Kidney (tissue), 14 donors: ENCODE data around the gene EIF1AD. TPM values are rescaled to one million over a fixed set of nuclear protein-coding genes. Genes with fewer than 3 reads are reported as not detected.

Source experiments
- DNase-seq, 5 donors: peaks; one replicate each; pipeline ENCODE4 v3.0.0-alpha.2; 2013 to 2020
- FAIRE-seq: peaks from 2 replicates; lab custom pipeline; 2012; peaks lifted over from hg19 to GRCh38; lab: Jason Lieb, UNC
- H3K27ac ChIP-seq, 2 donors: one replicate each; pipeline ENCODE4 v1.7.0; 2013; ENCODE audit warnings: low read depth in 2 of 2, low read length in 2 of 2, inconsistent platforms in 1 of 2
- H3K27me3 ChIP-seq: one replicate; pipeline ENCODE4 v1.7.1; 2013; ENCODE audit warnings: low read length, inconsistent platforms; ENCODE audit not compliant: control insufficient read depth, insufficient read depth
- H3K36me3 ChIP-seq, 3 donors: one replicate each; pipeline versions ENCODE4 v1.7.0 to v1.7.1; 2013; ENCODE audit warnings: low read length in 3 of 3, control low read depth in 1 of 3, inconsistent platforms in 1 of 3; ENCODE audit not compliant: insufficient read depth in 3 of 3, control insufficient read depth in 2 of 3
- H3K4me1 ChIP-seq, 3 donors: one replicate each; pipeline versions ENCODE4 v1.7.0 to v1.7.1; 2013; ENCODE audit warnings: low read length in 3 of 3, inconsistent platforms in 1 of 3, low read depth in 1 of 3; ENCODE audit not compliant: control insufficient read depth in 2 of 3, insufficient read depth in 2 of 3
- H3K4me3 ChIP-seq, 3 donors: one replicate each; pipeline versions ENCODE4 v1.7.0 to v1.8.1; 2013; ENCODE audit warnings: low read length in 3 of 3, control low read depth in 1 of 3, inconsistent platforms in 1 of 3
- H3K9ac ChIP-seq, 3 donors: one replicate each; pipeline versions ENCODE4 v1.7.0 to v1.7.1; 2013; ENCODE audit warnings: low read length in 3 of 3, control low read depth in 1 of 3, inconsistent platforms in 1 of 3
- H3K9me3 ChIP-seq, 3 donors: one replicate each; pipeline versions ENCODE4 v1.7.0 to v1.7.1; 2013; ENCODE audit warnings: low read length in 3 of 3, control low read depth in 1 of 3, inconsistent platforms in 1 of 3; ENCODE audit not compliant: control insufficient read depth in 2 of 3, insufficient read depth in 1 of 3
- intact Hi-C: fragments of 100-400 bp; cut with DNase I; formaldehyde crosslinking; loops from one replicate; pipeline ENCODE4 v1.11.1; 2022
- polyA plus RNA-seq: library from polyadenylated mRNA; stranded (reverse); fragments of 350-450 nt; fragmentation: Illumina TruSeq; extraction: RNeasy Lipid Tissue Mini Kit (QIAGEN cat#74804); gene quantifications from one replicate; pipeline ENCODE4 v1.2.3, GENCODE V29; 2014; ENCODE audit warnings: low read depth, low replicate concordance; ENCODE audit not compliant: insufficient read depth
- total RNA-seq: library from RNA; stranded (reverse); fragmentation: NEBNext Ultra II Directional; extraction: Animal tissue kit (Norgen Biotek cat#: 25700); gene quantifications from one replicate; pipeline ENCODE4 v1.2.1, GENCODE V29; 2021
- TF ChIP-seq, protein P1 (sequence below): IDR thresholded peaks from 3 replicates; pipeline ENCODE4 v1.5.1; 2012; ENCODE audit warnings: mild to moderate bottlenecking, moderate library complexity, borderline replicate concordance; ENCODE audit not compliant: insufficient read depth; ENCODE audit errors: extremely low read depth
- donor health status: control.
- donor health status: control.
- donor health status: control.
- donor health status: control.
- donor health status: control.
- donor health status: DM: yes; HTN: yes; CAD: no.
- donor health status: Normal renal cell carcinoma (clear cell type).

The EIF1AD gene
- total and polyA plus RNA-seq, 2 donors from 2014 or later = 17.7 to 37.5 TPM

DNA sequence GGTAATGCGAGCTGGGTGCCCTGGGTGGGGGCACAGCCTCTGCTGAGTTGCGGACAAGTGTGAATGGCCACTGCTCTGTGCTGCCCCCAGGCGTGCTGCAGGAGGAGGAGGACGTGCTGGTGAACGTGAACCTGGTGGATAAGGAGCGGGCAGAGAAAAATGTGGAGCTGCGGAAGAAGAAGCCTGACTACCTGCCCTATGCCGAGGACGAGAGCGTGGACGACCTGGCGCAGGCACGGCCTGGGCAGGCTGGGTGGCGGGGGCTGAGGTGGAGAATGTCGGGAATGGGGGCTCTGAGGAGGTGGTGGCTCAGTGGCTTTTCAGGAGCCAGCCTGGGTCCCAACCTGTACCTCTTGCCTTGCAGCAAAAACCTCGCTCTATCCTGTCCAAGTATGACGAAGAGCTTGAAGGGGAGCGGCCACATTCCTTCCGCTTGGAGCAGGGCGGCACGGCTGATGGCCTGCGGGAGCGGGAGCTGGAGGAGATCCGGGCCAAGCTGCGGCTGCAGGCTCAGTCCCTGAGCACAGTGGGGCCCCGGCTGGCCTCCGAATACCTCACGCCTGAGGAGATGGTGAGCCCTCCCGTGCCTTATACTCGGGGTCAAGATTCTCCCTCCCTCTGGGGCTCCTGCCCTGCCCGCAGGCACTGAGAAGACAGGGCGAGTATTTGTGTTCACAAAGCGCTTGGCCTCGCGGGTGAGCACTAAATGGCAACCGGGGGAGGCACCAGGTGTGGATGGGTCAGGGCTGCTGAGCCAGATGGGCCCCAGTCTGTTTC lies 35.8 kb downstream of the EIF1AD start:
- intact Hi-C loops = no loop called here

DNA sequence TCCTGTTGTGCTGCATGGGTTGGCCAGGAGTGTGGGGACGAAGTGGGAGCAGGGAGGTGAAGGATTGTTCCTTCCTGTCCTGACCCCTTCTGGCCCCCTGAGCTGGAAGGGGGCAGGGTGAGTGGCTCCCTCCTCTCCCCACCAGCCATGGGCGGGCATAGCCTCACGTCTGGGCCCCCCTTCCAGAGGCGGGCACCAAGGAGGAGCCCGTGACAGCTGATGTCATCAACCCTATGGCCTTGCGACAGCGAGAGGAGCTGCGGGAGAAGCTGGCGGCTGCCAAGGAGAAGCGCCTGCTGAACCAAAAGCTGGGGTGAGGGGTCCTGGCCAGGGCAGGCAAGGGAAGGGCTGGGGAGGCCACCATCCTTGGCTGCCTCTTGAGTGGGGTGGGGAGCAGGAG lies 37.1 kb downstream of the EIF1AD start:
- Histone ChIP-seq H3K9ac (no peak overlapping the region), H3K9me3 (no peaks in the 10 kb centered on the region), H3K4me3 (no peak overlapping the region), H3K4me1 (peaks cover 3 to 15% (median 10%) of the 10 kb centered on the region in 3 donors), H3K27me3 (no peaks in the 10 kb centered on the region), H3K27ac (no peak overlapping the region), H3K36me3 (peaks cover 0 to 31% (median 25%) of the 10 kb centered on the region in 3 donors)
- TF ChIP-seq, protein P1, sequence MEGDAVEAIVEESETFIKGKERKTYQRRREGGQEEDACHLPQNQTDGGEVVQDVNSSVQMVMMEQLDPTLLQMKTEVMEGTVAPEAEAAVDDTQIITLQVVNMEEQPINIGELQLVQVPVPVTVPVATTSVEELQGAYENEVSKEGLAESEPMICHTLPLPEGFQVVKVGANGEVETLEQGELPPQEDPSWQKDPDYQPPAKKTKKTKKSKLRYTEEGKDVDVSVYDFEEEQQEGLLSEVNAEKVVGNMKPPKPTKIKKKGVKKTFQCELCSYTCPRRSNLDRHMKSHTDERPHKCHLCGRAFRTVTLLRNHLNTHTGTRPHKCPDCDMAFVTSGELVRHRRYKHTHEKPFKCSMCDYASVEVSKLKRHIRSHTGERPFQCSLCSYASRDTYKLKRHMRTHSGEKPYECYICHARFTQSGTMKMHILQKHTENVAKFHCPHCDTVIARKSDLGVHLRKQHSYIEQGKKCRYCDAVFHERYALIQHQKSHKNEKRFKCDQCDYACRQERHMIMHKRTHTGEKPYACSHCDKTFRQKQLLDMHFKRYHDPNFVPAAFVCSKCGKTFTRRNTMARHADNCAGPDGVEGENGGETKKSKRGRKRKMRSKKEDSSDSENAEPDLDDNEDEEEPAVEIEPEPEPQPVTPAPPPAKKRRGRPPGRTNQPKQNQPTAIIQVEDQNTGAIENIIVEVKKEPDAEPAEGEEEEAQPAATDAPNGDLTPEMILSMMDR = no peak
- DNase-seq = no peak
- intact Hi-C loops = no loop called here
- FAIRE-seq = no peak

More for the DNA sequence above, 35.8 kb downstream of the EIF1AD start:
- H3K27ac ChIP-seq = no peak overlapping the region
- no peak overlapping the region for H3K9ac ChIP-seq
- no peaks in the 10 kb centered on the region for H3K9me3 ChIP-seq
- DNase-seq (peak in 1 of 5 donors; percentile 45), FAIRE-seq (no peak)
- H3K4me3 ChIP-seq = no peak overlapping the region
- H3K27me3 ChIP-seq = no peaks in the 10 kb centered on the region
- H3K36me3 ChIP-seq = peaks cover 0 to 34% (median 30%) of the 10 kb centered on the region in 3 donors
- TF ChIP-seq, protein P1 = no peak
- H3K4me1 ChIP-seq = peaks cover 3 to 15% (median 10%) of the 10 kb centered on the region in 3 donors

DNA sequence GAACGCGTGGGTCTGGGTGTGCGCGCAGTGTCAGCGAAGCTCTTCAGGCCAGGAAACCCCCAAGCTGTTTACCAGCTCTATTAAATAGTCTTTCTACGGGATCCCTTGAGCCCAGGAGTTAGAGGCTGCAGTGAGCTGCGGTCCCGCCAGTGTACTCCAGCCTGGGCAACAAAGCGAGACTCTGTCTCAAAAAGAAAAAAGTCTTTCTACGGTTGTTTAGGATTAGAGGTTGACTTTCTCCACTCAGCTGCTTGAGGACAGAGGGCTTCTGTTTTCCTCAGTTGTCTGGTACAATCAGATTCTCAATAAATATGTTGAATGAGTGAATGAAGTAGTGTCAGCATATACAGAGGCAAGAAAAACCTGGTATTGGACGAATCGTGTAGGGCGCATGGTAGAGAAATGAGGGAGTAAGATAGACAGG lies 39.8 kb downstream of the EIF1AD start:
- Histone ChIP-seq H3K9me3 (no peaks in the 10 kb centered on the region), H3K4me1 (peaks cover 3 to 13% (median 10%) of the 10 kb centered on the region in 3 donors), H3K27ac (no peak overlapping the region), H3K4me3 (peak overlapping the region; percentile 78 to 97 (median 91)), H3K9ac (peak overlapping the region; percentile 38 to 93 (median 92)), H3K27me3 (no peaks in the 10 kb centered on the region), H3K36me3 (peaks cover 0 to 24% (median 17%) of the 10 kb centered on the region in 3 donors)
- TF ChIP-seq, protein P1 = no peak
- intact Hi-C loops = no loop called here
- FAIRE-seq = no peak
- no peak for DNase-seq
